Lower leg skin (tissue), 3 donors: ENCODE measurements around the gene EGFLAM.

ENCODE experiments used
- POLR2A ChIP-seq, 2 donors: fragments of 450-650 bp; IDR thresholded peaks; one replicate each; pipeline ENCODE4 v1.6.1; 2016 to 2017; ENCODE audit warnings: antibody characterized with exemption in 2 of 2, mild to moderate bottlenecking in 1 of 2, moderate library complexity in 1 of 2
- TF ChIP-seq, protein P1 (sequence below), 3 donors: fragments of 450-650 bp; IDR thresholded peaks; one replicate each; pipeline ENCODE4 v1.5.1; 2016; ENCODE audit warnings: antibody characterized with exemption in 3 of 3, mild to moderate bottlenecking in 3 of 3, moderate library complexity in 2 of 3

DNA sequence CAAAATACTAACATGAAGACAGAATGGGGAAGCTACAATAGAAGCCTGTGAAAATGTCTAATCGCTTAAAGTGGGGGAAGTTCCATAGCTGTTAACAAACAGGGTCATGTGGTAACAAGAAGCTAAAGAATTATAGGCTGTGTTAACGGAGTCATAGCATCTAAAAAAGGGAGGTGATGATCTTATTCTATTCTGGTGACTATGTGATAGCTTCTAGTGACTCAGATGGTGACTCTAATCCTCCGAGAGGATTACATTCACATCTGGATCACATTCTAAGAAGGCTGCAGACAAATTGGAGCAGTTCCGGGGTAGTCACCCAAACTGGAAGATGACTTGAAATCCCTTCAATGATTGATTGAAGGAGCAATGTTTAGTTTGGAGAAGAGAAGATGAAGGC lies 156.0 kb downstream of the EGFLAM start:
- TF ChIP-seq, protein P1, sequence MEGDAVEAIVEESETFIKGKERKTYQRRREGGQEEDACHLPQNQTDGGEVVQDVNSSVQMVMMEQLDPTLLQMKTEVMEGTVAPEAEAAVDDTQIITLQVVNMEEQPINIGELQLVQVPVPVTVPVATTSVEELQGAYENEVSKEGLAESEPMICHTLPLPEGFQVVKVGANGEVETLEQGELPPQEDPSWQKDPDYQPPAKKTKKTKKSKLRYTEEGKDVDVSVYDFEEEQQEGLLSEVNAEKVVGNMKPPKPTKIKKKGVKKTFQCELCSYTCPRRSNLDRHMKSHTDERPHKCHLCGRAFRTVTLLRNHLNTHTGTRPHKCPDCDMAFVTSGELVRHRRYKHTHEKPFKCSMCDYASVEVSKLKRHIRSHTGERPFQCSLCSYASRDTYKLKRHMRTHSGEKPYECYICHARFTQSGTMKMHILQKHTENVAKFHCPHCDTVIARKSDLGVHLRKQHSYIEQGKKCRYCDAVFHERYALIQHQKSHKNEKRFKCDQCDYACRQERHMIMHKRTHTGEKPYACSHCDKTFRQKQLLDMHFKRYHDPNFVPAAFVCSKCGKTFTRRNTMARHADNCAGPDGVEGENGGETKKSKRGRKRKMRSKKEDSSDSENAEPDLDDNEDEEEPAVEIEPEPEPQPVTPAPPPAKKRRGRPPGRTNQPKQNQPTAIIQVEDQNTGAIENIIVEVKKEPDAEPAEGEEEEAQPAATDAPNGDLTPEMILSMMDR (IDR thresholded peaks at IDR 0.05): no peak
- TF ChIP-seq POLR2A (IDR thresholded peaks at IDR 0.05): no peak
